GM23338 (cell line): ENCODE results near the gene KLHL4.

Source experiments
- CTCF ChIP-seq, 2 experiments: fragments of 200-600 bp in 1 of 2; sonication (generic) in 1 of 2; conservative IDR thresholded peaks; 2 replicates each; pipeline versions ENCODE4 v1.5.1 to v1.6.1; 2016 to 2017; ENCODE audit warnings: antibody characterized with exemption in 2 of 2, low read depth in 2 of 2, mild to moderate bottlenecking in 2 of 2, moderate library complexity in 1 of 2
- EZH2 ChIP-seq: fragments of 200-600 bp; sonication (generic); IDR thresholded peaks from one replicate; pipeline ENCODE4 v1.8.0; 2017; ENCODE audit warnings: antibody characterized with exemption, mild to moderate bottlenecking, low read depth; ENCODE audit not compliant: unreplicated experiment
- JUNB ChIP-seq: IDR thresholded peaks from one replicate; pipeline ENCODE4 v1.6.1; 2016; ENCODE audit warnings: antibody characterized with exemption; ENCODE audit not compliant: unreplicated experiment
- POLR2AphosphoS5 ChIP-seq: IDR thresholded peaks from 2 replicates; pipeline ENCODE4 v1.6.1; 2016; ENCODE audit warnings: antibody characterized with exemption, low read depth
- REST ChIP-seq: IDR thresholded peaks from one replicate; pipeline ENCODE4 v1.6.1; 2018; ENCODE audit warnings: antibody characterized with exemption; ENCODE audit not compliant: unreplicated experiment
- ZNF331 ChIP-seq: fragments of 250-450 bp; sonication (Bioruptor Pico); IDR thresholded peaks from 2 replicates; pipeline ENCODE4 v1.5.0; 2020; ENCODE audit warnings: low read depth, mild to moderate bottlenecking, moderate library complexity

- peak; percentile 57 to 70 for TF ChIP-seq CTCF (conservative IDR thresholded peaks at IDR 0.05; ENCODE audit: low read depth in 2 of 2)
- TF ChIP-seq JUNB: no peak
- TF ChIP-seq EZH2: no peak
- TF ChIP-seq POLR2AphosphoS5: no peak
- TF ChIP-seq REST: no peak
- TF ChIP-seq ZNF331 (CRISPR knock-in tag): no peak
Measured at GRCh38 chrX:87583679-87584078, 66.1 kb downstream of the KLHL4 start.
